Neural cell (in vitro differentiated cells): ENCODE results near the gene NKD1.

Experiments used
- EP300 ChIP-seq: fragments of 450-650 bp; conservative IDR thresholded peaks from 2 replicates; pipeline ENCODE4 v1.6.1; 2014; ENCODE audit warnings: antibody characterized with exemption, mild to moderate bottlenecking, moderate library complexity; ENCODE audit not compliant: poor library complexity, severe bottlenecking
- EZH2 ChIP-seq: fragments of 200-600, 300-800 bp; shearing (Covaris generic), sonication (generic); IDR thresholded peaks from 2 replicates; pipeline ENCODE4 v1.6.1; 2014; ENCODE audit warnings: antibody characterized with exemption, low read length, borderline replicate concordance, mild to moderate bottlenecking; ENCODE audit not compliant: insufficient read depth, poor library complexity, severe bottlenecking
- POLR2AphosphoS5 ChIP-seq: IDR thresholded peaks from 2 replicates; pipeline ENCODE4 v1.6.1; 2012
- TF ChIP-seq, protein P1 (sequence below): fragments of 450-650 bp; IDR thresholded peaks from 2 replicates; pipeline ENCODE4 v1.5.1; 2014; ENCODE audit warnings: antibody characterized with exemption, mild to moderate bottlenecking, moderate library complexity; ENCODE audit not compliant: poor library complexity, severe bottlenecking

DNA sequence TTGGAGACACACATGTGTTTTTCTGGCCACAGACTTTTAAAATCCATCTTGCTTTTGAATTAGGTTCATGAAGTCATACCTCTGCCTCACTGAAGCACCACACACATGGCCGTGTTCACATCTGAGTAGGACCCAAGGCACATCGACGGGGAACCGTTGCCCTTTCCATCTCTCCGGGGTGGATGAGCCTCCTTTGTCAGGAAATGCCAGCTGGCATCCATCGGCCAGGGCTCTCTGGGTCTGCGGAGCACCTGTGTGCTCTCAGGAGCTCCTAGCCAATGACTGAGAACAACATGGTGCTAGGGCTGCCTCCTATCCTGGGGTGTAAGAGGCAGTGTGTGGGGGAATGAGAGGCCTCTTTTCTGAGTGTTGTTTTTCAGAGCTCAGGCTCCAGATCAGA is 24.5 kb upstream of the NKD1 start:
- no peak for TF ChIP-seq POLR2AphosphoS5
- no peak for TF ChIP-seq EP300
- TF ChIP-seq, protein P1, sequence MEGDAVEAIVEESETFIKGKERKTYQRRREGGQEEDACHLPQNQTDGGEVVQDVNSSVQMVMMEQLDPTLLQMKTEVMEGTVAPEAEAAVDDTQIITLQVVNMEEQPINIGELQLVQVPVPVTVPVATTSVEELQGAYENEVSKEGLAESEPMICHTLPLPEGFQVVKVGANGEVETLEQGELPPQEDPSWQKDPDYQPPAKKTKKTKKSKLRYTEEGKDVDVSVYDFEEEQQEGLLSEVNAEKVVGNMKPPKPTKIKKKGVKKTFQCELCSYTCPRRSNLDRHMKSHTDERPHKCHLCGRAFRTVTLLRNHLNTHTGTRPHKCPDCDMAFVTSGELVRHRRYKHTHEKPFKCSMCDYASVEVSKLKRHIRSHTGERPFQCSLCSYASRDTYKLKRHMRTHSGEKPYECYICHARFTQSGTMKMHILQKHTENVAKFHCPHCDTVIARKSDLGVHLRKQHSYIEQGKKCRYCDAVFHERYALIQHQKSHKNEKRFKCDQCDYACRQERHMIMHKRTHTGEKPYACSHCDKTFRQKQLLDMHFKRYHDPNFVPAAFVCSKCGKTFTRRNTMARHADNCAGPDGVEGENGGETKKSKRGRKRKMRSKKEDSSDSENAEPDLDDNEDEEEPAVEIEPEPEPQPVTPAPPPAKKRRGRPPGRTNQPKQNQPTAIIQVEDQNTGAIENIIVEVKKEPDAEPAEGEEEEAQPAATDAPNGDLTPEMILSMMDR = no peak
- TF ChIP-seq EZH2 = no peak
